Mesenchymal stem cell (in vitro differentiated cells and primary cell): Measurements from ENCODE around the gene FCGR2B.
A peak's percentile ranks its signal among the peaks of the same experiment; 100 is the strongest.
"Not testable (repeated sequence)": the region's sequence is repeated elsewhere in the genome, so short reads cannot be mapped to it uniquely, and the experiment has no call there.

Source experiments
- DNase-seq: peaks from one replicate; pipeline ENCODE4 v3.0.0-alpha.2; 2013
- H2AFZ ChIP-seq: one replicate; pipeline ENCODE4 v1.6.1; 2013; ENCODE audit warnings: low read depth, mild to moderate bottlenecking, control low read depth, inconsistent platforms, low read length, moderate library complexity
- H2AK5ac ChIP-seq: 2 replicates; pipeline ENCODE4 v1.6.1; 2013; ENCODE audit warnings: low read length, moderate library complexity, mild to moderate bottlenecking, inconsistent platforms; ENCODE audit not compliant: severe bottlenecking
- H2BK120ac ChIP-seq: one replicate; pipeline ENCODE4 v1.6.1; 2013; ENCODE audit warnings: low read depth, mild to moderate bottlenecking, inconsistent platforms, low read length, moderate library complexity
- H2BK12ac ChIP-seq, 2 experiments: one replicate each; pipeline ENCODE4 v1.6.1; 2013; ENCODE audit warnings: inconsistent platforms in 2 of 2, low read length in 2 of 2, mild to moderate bottlenecking in 2 of 2, moderate library complexity in 2 of 2, control low read depth in 1 of 2
- H2BK15ac ChIP-seq: one replicate; pipeline ENCODE4 v1.6.1; 2013; ENCODE audit warnings: mild to moderate bottlenecking, low read depth, inconsistent platforms; ENCODE audit not compliant: poor library complexity, severe bottlenecking
- H2BK5ac ChIP-seq: 2 replicates; pipeline ENCODE4 v1.6.1; 2013; ENCODE audit warnings: low read depth, mild to moderate bottlenecking, low read length, control low read depth, inconsistent platforms; ENCODE audit not compliant: poor library complexity, severe bottlenecking
- H3K14ac ChIP-seq, 2 experiments: one replicate each; pipeline ENCODE4 v1.6.1; 2013; ENCODE audit warnings: inconsistent platforms in 2 of 2, low read length in 2 of 2, control low read depth in 1 of 2, mild to moderate bottlenecking in 1 of 2, moderate library complexity in 1 of 2
- H3K18ac ChIP-seq, 2 experiments: one replicate each; pipeline ENCODE4 v1.6.1; 2013; ENCODE audit warnings: inconsistent platforms in 2 of 2, low read length in 2 of 2, control low read depth in 1 of 2, low read depth in 1 of 2, mild to moderate bottlenecking in 1 of 2
- H3K23ac ChIP-seq, 2 experiments: one replicate each; pipeline ENCODE4 v1.6.1; 2013; ENCODE audit warnings: inconsistent platforms in 2 of 2, low read length in 2 of 2, mild to moderate bottlenecking in 2 of 2, moderate library complexity in 2 of 2, control low read depth in 1 of 2
- H3K27ac ChIP-seq: 2 replicates; pipeline ENCODE4 v1.5.1; 2013; ENCODE audit warnings: mild to moderate bottlenecking, moderate library complexity, low read length, control low read depth, inconsistent platforms; ENCODE audit not compliant: poor library complexity, severe bottlenecking
- H3K27me3 ChIP-seq, 2 experiments: 2 replicates each; pipeline versions ENCODE4 v1.6.1 to v1.7.0; 2013; ENCODE audit warnings: low read length in 2 of 2, mild to moderate bottlenecking in 2 of 2, moderate library complexity in 2 of 2, control low read depth in 1 of 2, inconsistent platforms in 1 of 2; ENCODE audit not compliant: control insufficient read depth in 1 of 2, insufficient read depth in 1 of 2
- H3K36me3 ChIP-seq, 2 experiments: 2 replicates each; pipeline versions ENCODE4 v1.6.1 to v1.7.0; 2013; ENCODE audit warnings: low read length in 2 of 2, control low read depth in 1 of 2, inconsistent platforms in 1 of 2, low read depth in 1 of 2, mild to moderate bottlenecking in 1 of 2; ENCODE audit not compliant: insufficient read depth in 2 of 2, control insufficient read depth in 1 of 2
- H3K4ac ChIP-seq, 2 experiments: one replicate each; pipeline ENCODE4 v1.6.1; 2013; ENCODE audit warnings: inconsistent platforms in 2 of 2, low read length in 2 of 2, mild to moderate bottlenecking in 2 of 2, moderate library complexity in 2 of 2, control low read depth in 1 of 2, low read depth in 1 of 2
- H3K4me1 ChIP-seq: 2 replicates; pipeline ENCODE4 v1.6.1; 2013; ENCODE audit warnings: low read depth, low read length, control low read depth; ENCODE audit not compliant: control insufficient read depth, insufficient read depth
- H3K4me2 ChIP-seq: 2 replicates; pipeline ENCODE4 v1.6.1; 2013; ENCODE audit warnings: low read length, mild to moderate bottlenecking, inconsistent platforms; ENCODE audit not compliant: poor library complexity, severe bottlenecking
- H3K4me3 ChIP-seq, 2 experiments: 2 replicates each; pipeline versions ENCODE4 v1.5.1 to v1.7.0; 2013; ENCODE audit warnings: low read length in 2 of 2, mild to moderate bottlenecking in 2 of 2, control low read depth in 1 of 2, low read depth in 1 of 2; ENCODE audit not compliant: insufficient read depth in 1 of 2
- H3K79me1 ChIP-seq: replicated peaks from 2 replicates; pipeline ENCODE4 v1.6.1; 2013; ENCODE audit warnings: mild to moderate bottlenecking, control low read depth, low read length, inconsistent platforms; ENCODE audit not compliant: poor library complexity, severe bottlenecking
- H3K9ac ChIP-seq: 2 replicates; pipeline ENCODE4 v1.7.0; 2013; ENCODE audit warnings: mild to moderate bottlenecking, low read length, moderate library complexity
- H3K9me3 ChIP-seq: 2 replicates; pipeline ENCODE4 v1.7.0; 2013; ENCODE audit warnings: mild to moderate bottlenecking, low read length; ENCODE audit not compliant: control insufficient read depth
- H4K8ac ChIP-seq: one replicate; pipeline ENCODE4 v1.6.1; 2013; ENCODE audit warnings: inconsistent platforms, mild to moderate bottlenecking, low read length, moderate library complexity
- H4K91ac ChIP-seq: one replicate; pipeline ENCODE4 v1.6.1; 2013; ENCODE audit warnings: mild to moderate bottlenecking, low read length, inconsistent platforms
- WGBS: methylation state at CpG from one replicate; pipeline ENCODE4 v1.1.7; 2013; ENCODE audit warnings: mixed read lengths; 5-methylcytosine and 5-hydroxymethylcytosine counted together

Gene FCGR2B

DNA sequence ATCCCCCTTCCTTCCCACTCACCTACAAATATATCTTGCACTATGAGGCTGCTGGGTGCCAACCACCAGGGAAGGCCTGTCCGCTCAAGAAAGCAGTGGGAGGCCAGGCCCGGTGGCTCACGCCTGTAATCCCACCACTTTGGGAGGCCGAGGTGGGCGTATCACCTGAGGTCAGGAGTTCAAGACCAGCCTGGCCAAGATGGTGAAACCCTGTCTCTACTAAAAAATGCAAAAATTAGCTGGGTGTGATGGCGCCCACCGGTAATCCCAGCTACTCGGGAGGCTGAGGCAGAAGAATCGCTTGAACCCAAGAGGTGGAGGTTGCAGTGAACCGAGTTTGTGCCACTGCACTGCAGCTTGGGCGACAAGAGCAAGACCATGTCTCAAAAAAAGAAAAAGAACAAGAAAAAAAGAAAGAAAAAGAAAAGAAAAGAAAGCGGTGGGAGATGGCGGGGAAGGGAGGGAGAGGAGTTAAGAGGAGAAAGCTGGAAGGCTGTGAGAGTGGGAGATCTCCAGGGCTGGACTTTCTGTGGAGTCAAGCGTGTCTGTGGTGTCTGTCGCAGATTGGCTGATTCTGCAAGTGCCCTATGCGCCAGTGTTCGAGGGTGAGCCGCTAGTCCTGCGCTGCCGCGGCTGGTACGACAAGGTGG lies 62.4 kb downstream of the FCGR2B start:
- Histone ChIP-seq H2AFZ (peak overlapping the region; percentile 68), H3K9ac (peak overlapping the region; percentile 90), H3K4me1 (peaks cover 13% of the 10 kb centered on the region), H3K4ac (peak overlapping the region in 1 of 2 experiments; percentile 81), H4K8ac (peak overlapping the region; percentile 73), H2BK12ac (peak overlapping the region in 1 of 2 experiments; percentile 83), H3K18ac (peak overlapping the region; percentile 78 to 96), H3K14ac (peak overlapping the region in 1 of 2 experiments; percentile 91), H3K23ac (peak overlapping the region in 1 of 2 experiments; percentile 46), H3K4me2 (peak overlapping the region; percentile 96), H3K4me3 (peak overlapping the region; percentile 34 to 93), H3K27me3 (peaks cover 0 to 41% of the 10 kb centered on the region in 2 experiments)
- H4K91ac ChIP-seq, DNase-seq, H3K79me1 ChIP-seq, H2BK120ac ChIP-seq, H2BK5ac ChIP-seq, H3K36me3 ChIP-seq, H2BK15ac ChIP-seq, H3K9me3 ChIP-seq, H3K27ac ChIP-seq, H2AK5ac ChIP-seq: not testable (repeated sequence)
- 56% methylated on average over 20 of the region's 22 CpGs for WGBS

DNA sequence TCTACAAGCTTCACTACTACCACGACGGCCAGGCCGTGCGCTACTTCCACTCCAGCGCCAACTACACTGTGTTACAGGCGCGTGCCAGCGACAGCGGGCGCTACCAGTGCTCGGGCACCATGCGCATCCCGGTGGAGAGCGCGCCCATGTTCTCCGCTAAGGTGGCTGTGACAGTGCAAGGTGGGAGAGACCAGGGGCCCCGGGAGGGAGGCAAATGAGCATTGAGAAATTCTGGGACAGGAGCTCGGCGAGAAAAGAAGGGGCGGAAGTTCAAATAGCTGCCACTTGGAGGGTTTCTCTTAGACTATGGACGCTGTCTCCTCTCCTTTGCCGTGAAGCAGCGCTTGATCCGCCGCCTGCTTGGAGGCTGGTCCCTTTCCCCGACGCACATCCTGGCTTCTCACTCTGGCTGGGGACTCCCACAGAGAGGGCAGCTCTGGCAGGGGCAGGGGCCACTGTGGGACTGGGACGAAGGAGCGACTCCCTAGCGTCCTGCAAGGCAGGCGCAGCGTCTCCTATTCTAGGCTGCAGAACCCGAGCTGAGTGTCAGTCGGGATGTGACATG lies 63.0 kb downstream of the FCGR2B start:
- no peak overlapping the region for H2BK5ac ChIP-seq
- peak overlapping the region; percentile 96 for H3K4me2 ChIP-seq

DNA sequence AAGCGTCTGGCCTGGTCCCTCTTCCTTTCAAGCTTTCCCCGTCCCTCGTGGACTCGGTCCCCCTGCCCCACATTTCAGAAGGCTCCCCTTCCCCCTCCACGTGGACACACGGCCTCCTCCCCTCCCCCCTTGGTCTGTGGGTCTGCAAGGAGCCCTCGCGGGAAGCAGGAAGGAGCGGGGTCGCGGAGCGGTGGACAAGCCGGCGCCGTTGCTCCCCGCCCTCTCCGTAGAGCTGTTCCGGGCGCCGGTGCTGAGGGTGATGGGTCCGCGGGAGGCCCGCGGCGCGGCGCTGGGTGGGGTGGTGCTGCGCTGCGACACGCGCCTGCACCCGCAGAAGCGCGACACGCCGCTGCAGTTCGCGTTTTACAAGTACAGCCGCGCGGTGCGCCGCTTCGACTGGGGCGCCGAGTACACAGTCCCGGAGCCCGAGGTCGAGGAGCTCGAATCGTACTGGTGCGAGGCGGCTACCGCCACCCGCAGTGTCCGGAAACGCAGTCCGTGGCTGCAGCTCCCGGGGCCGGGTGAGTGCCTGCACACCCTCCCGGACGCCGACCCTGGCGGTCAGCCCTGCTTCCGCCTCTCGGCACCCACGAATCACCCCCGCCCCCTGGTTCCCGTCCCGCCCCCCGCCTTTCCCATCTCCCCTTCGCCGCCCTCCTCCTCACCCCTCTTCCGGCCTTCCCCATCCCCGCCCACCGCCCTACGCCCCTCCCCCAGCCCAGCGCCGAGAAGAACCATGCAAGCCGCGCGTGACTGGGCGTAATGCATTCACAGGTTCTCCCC lies 63.7 kb downstream of the FCGR2B start:
- H3K4me1 ChIP-seq, result peaks cover 13% of the 10 kb centered on the region
- peak overlapping the region; percentile 50 for H3K27ac ChIP-seq
- H2BK120ac ChIP-seq, result peak overlapping the region; percentile 22
- peak overlapping the region; percentile 98 for H4K91ac ChIP-seq
- H2BK5ac ChIP-seq, result no peak overlapping the region
- no peak overlapping the region for H2AK5ac ChIP-seq
- peak overlapping the region in 1 of 2 experiments; percentile 87 for H3K23ac ChIP-seq
- DNase-seq, result peak; percentile 90
- peak overlapping the region in 1 of 2 experiments; percentile 82 for H3K14ac ChIP-seq
- H4K8ac ChIP-seq, result peak overlapping the region; percentile 98
- H3K18ac ChIP-seq, result peak overlapping the region; percentile 98 to 99
- H3K9me3 ChIP-seq, result no peaks in the 10 kb centered on the region
- H3K36me3 ChIP-seq, result no peaks in the 10 kb centered on the region
- peak overlapping the region; percentile 100 for H2BK15ac ChIP-seq
- peak overlapping the region; percentile 72 for H2AFZ ChIP-seq
- H3K4ac ChIP-seq, result peak overlapping the region; percentile 94 to 95
- H3K79me1 ChIP-seq, result no peaks in the 10 kb centered on the region
- peak overlapping the region; percentile 96 for H3K4me2 ChIP-seq
- H3K9ac ChIP-seq, result peak overlapping the region; percentile 95
- peak overlapping the region; percentile 75 to 84 for H2BK12ac ChIP-seq
- H3K4me3 ChIP-seq, result peak overlapping the region; percentile 83 to 93
- WGBS, result under 1% methylated on average over 66 of the region's 83 CpGs
- peaks cover 0 to 44% of the 10 kb centered on the region in 2 experiments for H3K27me3 ChIP-seq

More for the DNA sequence above, 63.0 kb downstream of the FCGR2B start:
- Histone ChIP-seq H3K23ac (peak overlapping the region in 1 of 2 experiments; percentile 46), H2AFZ (peak overlapping the region; percentile 72), H3K9ac (peak overlapping the region; percentile 90), H3K14ac (peak overlapping the region in 1 of 2 experiments; percentile 91), H3K4me1 (peaks cover 13% of the 10 kb centered on the region), H3K79me1 (no peaks in the 10 kb centered on the region), H3K4me3 (peak overlapping the region; percentile 83 to 93), H3K27ac (no peak overlapping the region), H2BK12ac (peak overlapping the region; percentile 64 to 84), H2BK120ac (peak overlapping the region; percentile 22), H4K91ac (peak overlapping the region; percentile 94), H2BK15ac (peak overlapping the region; percentile 29), H3K36me3 (no peaks in the 10 kb centered on the region), H2AK5ac (no peak overlapping the region), H3K9me3 (no peaks in the 10 kb centered on the region), H3K27me3 (peaks cover 0 to 39% of the 10 kb centered on the region in 2 experiments), H4K8ac (peak overlapping the region; percentile 95), H3K18ac (peak overlapping the region; percentile 98 to 99), H3K4ac (peak overlapping the region in 1 of 2 experiments; percentile 91)
- peak; percentile 83 for DNase-seq
- 2% methylated on average over 34 of the region's 34 CpGs for WGBS
